IPS-15b (cell line): Measurements from ENCODE around the gene SMYD3.

Experiments used
- H3K27me3 ChIP-seq: one replicate; pipeline ENCODE4 v1.6.1; 2013; ENCODE audit warnings: low read length; ENCODE audit not compliant: control insufficient read depth, insufficient read depth
- H3K36me3 ChIP-seq: one replicate; pipeline ENCODE4 v1.6.1; 2013; ENCODE audit warnings: low read length; ENCODE audit not compliant: control insufficient read depth, insufficient read depth
- H3K4me1 ChIP-seq: one replicate; pipeline ENCODE4 v1.6.1; 2013; ENCODE audit warnings: mild to moderate bottlenecking, low read length; ENCODE audit not compliant: control insufficient read depth, insufficient read depth
- H3K4me3 ChIP-seq: one replicate; pipeline ENCODE4 v1.5.1; 2013; ENCODE audit warnings: low read depth, low read length
- H3K9ac ChIP-seq: one replicate; pipeline ENCODE4 v1.6.1; 2013; ENCODE audit warnings: low read depth, mild to moderate bottlenecking, low read length
- H3K9me3 ChIP-seq: one replicate; pipeline ENCODE4 v1.6.1; 2013; ENCODE audit warnings: mild to moderate bottlenecking, low read length; ENCODE audit not compliant: control insufficient read depth, insufficient read depth

The SMYD3 gene

GRCh38 chr1:246052603-246053002 is 454.5 kb downstream of the SMYD3 start:
- H3K9ac ChIP-seq, result no peak overlapping the region
- H3K4me1 ChIP-seq, result no peaks in the 10 kb centered on the region
- no peaks in the 10 kb centered on the region for H3K27me3 ChIP-seq
- H3K36me3 ChIP-seq, result no peaks in the 10 kb centered on the region
- H3K4me3 ChIP-seq, result no peak overlapping the region
- no peaks in the 10 kb centered on the region for H3K9me3 ChIP-seq

GRCh38 chr1:246051909-246052518 is 455.1 kb downstream of the SMYD3 start:
- H3K4me3 ChIP-seq, result no peak overlapping the region
- H3K9ac ChIP-seq, result no peak overlapping the region
- no peaks in the 10 kb centered on the region for H3K9me3 ChIP-seq
- no peaks in the 10 kb centered on the region for H3K4me1 ChIP-seq
- H3K27me3 ChIP-seq, result no peaks in the 10 kb centered on the region
- H3K36me3 ChIP-seq, result no peaks in the 10 kb centered on the region

DNA sequence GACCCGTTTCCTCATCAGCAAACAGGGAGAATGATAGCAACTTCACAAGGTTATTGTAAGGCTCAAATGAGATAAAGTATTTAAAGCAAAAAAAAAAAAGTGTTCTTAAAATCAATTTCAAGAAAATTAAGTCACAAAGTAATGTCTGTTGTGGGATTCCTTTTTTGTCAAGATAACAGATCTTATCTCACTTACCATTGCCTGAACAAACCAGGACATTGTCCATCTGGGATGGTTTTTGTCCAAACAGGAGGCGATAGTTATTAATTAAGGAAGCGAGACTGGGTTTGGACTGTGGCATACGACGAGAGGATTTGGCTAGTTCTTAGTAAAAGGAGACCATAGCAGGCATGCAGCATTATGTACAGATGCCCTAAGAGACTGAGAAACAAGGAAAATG is 458.4 kb downstream of the SMYD3 start:
- Histone ChIP-seq H3K27me3 (no peaks in the 10 kb centered on the region), H3K4me3 (no peak overlapping the region), H3K9ac (no peak overlapping the region), H3K36me3 (no peaks in the 10 kb centered on the region), H3K9me3 (no peaks in the 10 kb centered on the region), H3K4me1 (no peaks in the 10 kb centered on the region)

- H3K9me3 ChIP-seq, result no peaks in the 10 kb centered on the region
- no peaks in the 10 kb centered on the region for H3K4me1 ChIP-seq
- no peak overlapping the region for H3K4me3 ChIP-seq
- H3K27me3 ChIP-seq, result no peaks in the 10 kb centered on the region
- H3K9ac ChIP-seq, result no peak overlapping the region
- H3K36me3 ChIP-seq, result no peaks in the 10 kb centered on the region
These were observed 463.5 kb downstream of the SMYD3 start for GRCh38 chr1:246043556-246043955.

DNA sequence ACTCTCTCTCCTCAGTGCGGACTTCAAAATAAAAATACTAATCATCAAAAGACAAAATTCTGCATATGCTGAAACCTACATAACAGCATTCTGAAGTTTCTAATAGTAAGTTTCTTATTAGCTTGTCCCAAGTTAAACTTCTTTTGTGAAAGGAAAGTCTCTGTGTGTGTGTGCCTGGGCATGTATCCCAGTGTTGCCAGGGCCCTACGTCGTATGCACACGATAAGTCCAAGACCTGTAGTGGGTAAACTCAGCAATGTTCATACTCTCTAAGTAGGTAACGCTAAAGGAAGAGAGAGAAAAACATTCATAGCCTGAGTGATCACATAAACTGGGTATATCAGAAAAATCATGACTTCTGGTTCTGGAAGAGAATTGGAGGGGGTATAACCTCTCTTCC is 465.7 kb downstream of the SMYD3 start:
- Histone ChIP-seq H3K4me1 (no peaks in the 10 kb centered on the region), H3K4me3 (no peak overlapping the region), H3K27me3 (no peaks in the 10 kb centered on the region), H3K36me3 (no peaks in the 10 kb centered on the region), H3K9me3 (no peaks in the 10 kb centered on the region), H3K9ac (no peak overlapping the region)

- Histone ChIP-seq H3K36me3 (no peaks in the 10 kb centered on the region), H3K4me3 (no peak overlapping the region), H3K27me3 (no peaks in the 10 kb centered on the region), H3K4me1 (no peaks in the 10 kb centered on the region), H3K9me3 (no peaks in the 10 kb centered on the region), H3K9ac (no peak overlapping the region)
These were observed 466.7 kb downstream of the SMYD3 start for GRCh38 chr1:246040200-246040890.

DNA sequence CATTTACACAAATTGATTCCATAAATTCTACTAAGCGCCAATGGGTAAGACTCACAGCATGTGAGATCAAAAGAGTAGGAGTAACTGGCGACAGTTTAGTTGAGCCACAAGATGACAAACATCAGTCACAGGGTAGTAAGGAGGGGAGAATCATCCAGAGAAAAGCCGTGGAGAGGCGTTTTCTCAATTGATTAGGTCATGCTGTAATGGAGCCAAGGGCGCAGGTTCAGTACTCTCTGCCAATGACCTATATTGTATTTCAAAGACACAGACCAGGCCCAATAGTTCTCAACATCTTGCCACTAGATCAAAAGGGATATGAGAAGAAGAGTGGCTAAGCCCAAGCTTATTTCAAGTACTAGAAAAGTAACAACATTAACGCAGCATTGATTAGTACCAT is 467.5 kb downstream of the SMYD3 start:
- no peak overlapping the region for H3K4me3 ChIP-seq
- no peaks in the 10 kb centered on the region for H3K9me3 ChIP-seq
- H3K36me3 ChIP-seq, result no peaks in the 10 kb centered on the region
- no peaks in the 10 kb centered on the region for H3K4me1 ChIP-seq
- no peak overlapping the region for H3K9ac ChIP-seq
- H3K27me3 ChIP-seq, result no peaks in the 10 kb centered on the region

DNA sequence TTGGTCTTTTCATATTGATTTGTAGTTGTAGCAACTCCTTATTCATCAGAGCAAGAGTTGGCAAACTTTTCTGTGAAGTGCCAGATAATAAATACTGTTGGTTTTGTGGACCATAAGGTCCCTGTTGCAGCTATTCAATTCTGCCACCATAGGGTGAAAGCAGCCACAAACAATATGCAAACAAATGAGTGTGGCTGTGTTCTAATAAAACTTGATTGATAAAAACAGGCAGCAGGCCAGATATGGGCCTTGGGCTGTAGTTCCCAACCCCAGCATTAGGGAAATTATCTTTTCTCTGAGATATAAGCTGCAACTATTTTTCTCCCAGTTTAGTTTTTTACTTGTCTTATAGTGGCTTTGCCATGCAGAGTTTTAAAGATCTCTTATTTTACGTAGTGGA is 469.2 kb downstream of the SMYD3 start:
- no peaks in the 10 kb centered on the region for H3K27me3 ChIP-seq
- H3K36me3 ChIP-seq, result no peaks in the 10 kb centered on the region
- no peak overlapping the region for H3K9ac ChIP-seq
- H3K4me1 ChIP-seq, result no peaks in the 10 kb centered on the region
- no peak overlapping the region for H3K4me3 ChIP-seq
- H3K9me3 ChIP-seq, result no peaks in the 10 kb centered on the region

DNA sequence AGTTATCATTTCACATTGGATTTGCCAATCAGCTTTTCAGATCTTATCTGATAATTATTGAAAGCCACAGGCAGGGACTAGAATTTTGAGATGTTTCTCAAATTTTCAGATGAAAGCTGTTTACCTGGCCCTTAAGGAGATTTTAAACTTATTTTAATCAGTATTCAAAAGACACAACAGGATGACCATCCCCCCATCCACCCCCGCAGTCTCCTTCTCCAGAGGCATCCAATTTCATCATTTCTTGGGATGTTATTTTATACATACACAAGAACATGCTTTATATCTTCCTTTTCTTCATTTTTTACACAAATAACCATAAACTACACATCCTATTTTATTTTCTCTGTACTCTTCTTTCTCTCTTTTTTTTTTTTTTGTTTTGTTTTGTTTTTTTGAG is 470.9 kb downstream of the SMYD3 start:
- Histone ChIP-seq H3K36me3 (no peaks in the 10 kb centered on the region), H3K27me3 (no peaks in the 10 kb centered on the region), H3K4me1 (no peaks in the 10 kb centered on the region), H3K4me3 (no peak overlapping the region), H3K9ac (no peak overlapping the region), H3K9me3 (no peaks in the 10 kb centered on the region)

DNA sequence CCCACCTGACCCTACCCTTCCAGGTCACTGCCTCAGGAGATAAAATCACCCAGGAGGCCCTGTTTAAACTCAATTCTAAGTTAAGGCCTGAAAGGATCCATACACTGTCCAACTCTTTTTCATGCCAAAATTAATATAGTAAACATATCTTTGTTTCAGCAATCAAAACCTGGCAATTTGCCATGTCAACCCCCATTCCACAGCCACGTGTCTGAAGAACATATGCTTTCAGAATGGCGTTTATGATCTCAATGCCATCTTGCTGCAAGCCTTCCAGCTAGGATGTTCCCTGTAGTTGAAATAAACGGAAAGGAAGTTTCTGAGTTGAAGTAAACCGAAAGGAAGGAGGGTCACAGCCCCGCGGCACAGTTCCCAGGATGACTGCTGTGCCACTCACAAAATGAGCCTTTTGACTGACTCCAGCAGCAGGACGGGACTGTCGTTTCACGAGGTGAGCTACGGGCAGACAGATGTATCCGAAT is 472.0 kb downstream of the SMYD3 start:
- Histone ChIP-seq H3K36me3 (no peaks in the 10 kb centered on the region), H3K4me3 (no peak overlapping the region), H3K4me1 (no peaks in the 10 kb centered on the region), H3K9me3 (no peaks in the 10 kb centered on the region), H3K9ac (no peak overlapping the region), H3K27me3 (no peaks in the 10 kb centered on the region)

DNA sequence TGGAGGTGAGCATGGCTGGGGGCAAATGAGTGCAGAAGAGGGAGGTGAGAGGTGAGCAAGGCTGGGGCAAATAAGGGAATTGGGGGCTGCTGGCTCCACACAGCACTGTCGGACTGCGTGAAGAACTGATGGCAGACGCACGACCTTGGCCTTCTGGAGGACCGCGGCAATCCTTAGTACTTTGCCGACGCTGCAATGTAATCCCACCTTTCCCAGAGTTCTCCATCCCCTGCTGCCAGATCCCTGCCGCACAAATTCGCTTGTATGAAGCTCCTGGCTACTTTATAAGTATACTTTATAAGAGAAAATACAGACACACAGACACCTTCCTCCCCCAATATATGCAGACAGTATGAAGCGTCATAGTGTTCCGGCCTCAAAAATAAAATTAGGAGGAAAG is 472.4 kb downstream of the SMYD3 start:
- Histone ChIP-seq H3K27me3 (no peaks in the 10 kb centered on the region), H3K4me1 (no peaks in the 10 kb centered on the region), H3K9ac (no peak overlapping the region), H3K4me3 (no peak overlapping the region), H3K36me3 (no peaks in the 10 kb centered on the region), H3K9me3 (no peaks in the 10 kb centered on the region)

DNA sequence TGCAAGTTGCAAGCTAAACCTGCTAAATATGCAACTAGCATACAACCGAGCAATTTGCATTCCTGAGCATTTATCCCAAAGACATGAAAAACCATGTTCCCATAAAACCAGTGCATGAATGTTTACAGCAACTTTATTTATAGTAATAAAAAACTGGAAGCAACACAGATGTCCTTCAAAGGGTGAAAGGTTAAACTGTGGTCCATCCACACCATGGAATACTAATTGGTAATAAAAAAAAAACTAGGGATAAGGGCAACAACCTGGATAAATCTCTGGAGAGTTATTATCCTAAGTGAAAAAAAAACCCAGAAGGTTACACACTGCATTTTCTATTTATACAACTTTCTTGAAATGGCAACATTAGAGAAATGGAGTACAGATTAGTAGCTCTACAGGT is 474.1 kb downstream of the SMYD3 start:
- H3K36me3 ChIP-seq, result no peaks in the 10 kb centered on the region
- no peak overlapping the region for H3K9ac ChIP-seq
- H3K4me1 ChIP-seq, result no peaks in the 10 kb centered on the region
- H3K9me3 ChIP-seq, result no peaks in the 10 kb centered on the region
- no peaks in the 10 kb centered on the region for H3K27me3 ChIP-seq
- H3K4me3 ChIP-seq, result no peak overlapping the region
